GM12872 (cell line): Measurements from ENCODE around the gene SETD5.

Experiments
- CTCF ChIP-seq: IDR thresholded peaks from 3 replicates; pipeline ENCODE4 v1.5.1; 2011; ENCODE audit warnings: low read depth, mild to moderate bottlenecking, low read length, moderate library complexity; ENCODE audit not compliant: insufficient read depth

SETD5 gene

GRCh38 chr3:9474482-9474881 lies 77.1 kb downstream of the SETD5 start:
- TF ChIP-seq CTCF: no peak

- no peak for TF ChIP-seq CTCF
Observed at GRCh38 chr3:9476935-9477334, 79.5 kb downstream of the SETD5 start.

- no peak for TF ChIP-seq CTCF
Observed at GRCh38 chr3:9480265-9480664, 82.8 kb downstream of the SETD5 start.

- TF ChIP-seq CTCF: no peak
Observed at GRCh38 chr3:9485248-9485647, 87.8 kb downstream of the SETD5 start.

- TF ChIP-seq CTCF: no peak
Observed at GRCh38 chr3:9491506-9491905, 94.1 kb downstream of the SETD5 start.

GRCh38 chr3:9496893-9497292 lies 99.5 kb downstream of the SETD5 start:
- TF ChIP-seq CTCF: no peak

GRCh38 chr3:9497821-9498565 lies 100.6 kb downstream of the SETD5 start:
- TF ChIP-seq CTCF: no peak
